Measurements from ENCODE around the gene FLNA.
"Not testable (repeated sequence)": the region's sequence is repeated elsewhere in the genome, so short reads cannot be mapped to it uniquely, and the experiment has no call there.

GRCh38 chrX:154389812-154390747, 15.6 kb upstream of the FLNA start:
- TF ChIP-seq POLR2A, CTCF, POLR2AphosphoS5 (IDR thresholded peaks at IDR 0.05): not testable (repeated sequence)
